Natural killer cell (primary cell): ENCODE data around the gene LMAN1L. TPM values are rescaled to one million over a fixed set of nuclear protein-coding genes. Genes with fewer than 3 reads are reported as not detected.

Experiments
- ATAC-seq, 3 donors: fragments of 150-1000 bp in 2 of 3; fragments of 200-7000 bp in 1 of 3; cut with Tn5 transposase; 1 replicate in 1 of 3; 2 replicates in 2 of 3; pipeline ENCODE4 v1.10.0; 2021; ENCODE audit warnings: mild to moderate bottlenecking in 2 of 3, moderate library complexity in 2 of 3
- DNase-seq, 2 donors: peaks; one replicate each; pipeline versions ENCODE4 v3.0.0 to v3.0.0-alpha.2; 2013 to 2021; ENCODE audit warnings: mixed read lengths in 1 of 2
- H3K27ac ChIP-seq: one replicate; pipeline ENCODE4 v1.5.1; 2013; ENCODE audit warnings: mild to moderate bottlenecking, low read length
- H3K27me3 ChIP-seq: one replicate; pipeline ENCODE4 v1.6.1; 2013; ENCODE audit warnings: low read length; ENCODE audit not compliant: control insufficient read depth, insufficient read depth
- H3K36me3 ChIP-seq: one replicate; pipeline ENCODE4 v1.6.1; 2013; ENCODE audit warnings: low read length; ENCODE audit not compliant: control insufficient read depth, insufficient read depth
- H3K4me1 ChIP-seq: one replicate; pipeline ENCODE4 v1.6.1; 2013; ENCODE audit warnings: low read length; ENCODE audit not compliant: control insufficient read depth, insufficient read depth
- H3K4me3 ChIP-seq: one replicate; pipeline ENCODE4 v1.5.1; 2013; ENCODE audit warnings: low read length
- H3K9me3 ChIP-seq: one replicate; pipeline ENCODE4 v1.6.1; 2013; ENCODE audit warnings: low read length; ENCODE audit not compliant: control insufficient read depth, insufficient read depth
- H3K27ac Mint-ChIP-seq, 2 donors: one replicate each; pipeline ENCODE4 v1.8.0; 2022; ENCODE audit warnings: mild to moderate bottlenecking in 2 of 2, mixed read lengths in 2 of 2, moderate library complexity in 1 of 2
- H3K27me3 Mint-ChIP-seq, 2 donors: one replicate each; pipeline ENCODE4 v1.8.0; 2022; ENCODE audit warnings: low read depth in 2 of 2, mixed read lengths in 2 of 2
- H3K36me3 Mint-ChIP-seq: one replicate; pipeline ENCODE4 v1.8.0; 2022; ENCODE audit warnings: mixed read lengths
- H3K4me1 Mint-ChIP-seq, 2 donors: one replicate each; pipeline ENCODE4 v1.8.0; 2022; ENCODE audit warnings: mixed read lengths in 2 of 2
- H3K4me3 Mint-ChIP-seq: one replicate; pipeline ENCODE4 v1.8.0; 2022; ENCODE audit warnings: mild to moderate bottlenecking, moderate library complexity, mixed read lengths
- H3K9me3 Mint-ChIP-seq, 2 donors: one replicate each; pipeline ENCODE4 v1.8.0; 2022; ENCODE audit warnings: mixed read lengths in 2 of 2
- CTCF ChIP-seq: fragments of 200-600 bp; IDR thresholded peaks from one replicate; pipeline ENCODE4 v1.8.0; 2022; ENCODE audit warnings: antibody characterized with exemption
- WGBS: methylation state at CpG from one replicate; pipeline ENCODE4 v1.1.7; 2013; ENCODE audit warnings: missing lambda C conversion rate; ENCODE audit not compliant: insufficient coverage; 5-methylcytosine and 5-hydroxymethylcytosine counted together
- intact Hi-C: fragments of 100-400 bp; cut with micrococcal nuclease; formaldehyde crosslinking; loops from one replicate; pipeline ENCODE4 v1.14.2; 2022
- total RNA-seq, 4 donors: library from RNA; stranded (reverse); fragments of 120-200 nt in 1 of 4; gene quantifications; one replicate each; pipeline versions ENCODE4 v1.2.3 to v1.2.4, GENCODE V29; 2013 to 2022

Gene LMAN1L
- total RNA-seq, 3 donors from 2014 or later (not counting 1 experiment from before 2014, with no cell fraction given): 0.72 to 1.1 (median 0.94) TPM

GRCh38 chr15:74795966-74796625 lies 16.5 kb upstream of the LMAN1L start:
- TF ChIP-seq CTCF: no peak
- Mint-ChIP-seq H3K36me3 (no peaks in the 10 kb centered on the region), H3K27ac (peak overlapping the region; percentile 92 to 93), H3K9me3 (no peaks in the 10 kb centered on the region), H3K27me3 (no peaks in the 10 kb centered on the region), H3K4me1 (peaks cover 56 to 80% of the 10 kb centered on the region in 2 donors), H3K4me3 (peak overlapping the region; percentile 76)
- DNase-seq: peak in 1 of 2 donors; percentile 61
- WGBS: 54% methylated on average over 14 of the region's 14 CpGs
- peak in 1 of 3 donors; percentile 22 for ATAC-seq
- Histone ChIP-seq H3K27ac (peak overlapping the region; percentile 70), H3K27me3 (no peaks in the 10 kb centered on the region), H3K9me3 (no peaks in the 10 kb centered on the region), H3K4me3 (no peak overlapping the region), H3K4me1 (peaks cover 96% of the 10 kb centered on the region), H3K36me3 (peaks cover 45% of the 10 kb centered on the region)
- intact Hi-C loops: loop anchor here (1.0 kb wide), 1 partner anchor 9 kb away; no protein-coding TSS in a partner anchor

GRCh38 chr15:74798388-74799254 lies 14.0 kb upstream of the LMAN1L start:
- intact Hi-C loops: no loop called here
- peak overlapping the region; percentile 45 for H3K4me3 Mint-ChIP-seq
- H3K27me3 ChIP-seq: no peaks in the 10 kb centered on the region
- DNase-seq (peak in 1 of 2 donors; percentile 29), ATAC-seq (no peak)
- peaks cover 76% of the 10 kb centered on the region for H3K4me1 ChIP-seq
- TF ChIP-seq CTCF: no peak
- no peaks in the 10 kb centered on the region for H3K9me3 ChIP-seq
- H3K36me3 Mint-ChIP-seq: no peaks in the 10 kb centered on the region
- peak overlapping the region; percentile 92 to 93 for H3K27ac Mint-ChIP-seq
- H3K36me3 ChIP-seq: peaks cover 63% of the 10 kb centered on the region
- H3K27ac ChIP-seq: peak overlapping the region; percentile 97
- H3K4me1 Mint-ChIP-seq: peaks cover 36 to 57% of the 10 kb centered on the region in 2 donors
- no peaks in the 10 kb centered on the region for H3K9me3 Mint-ChIP-seq
- 56% methylated on average over 25 of the region's 25 CpGs for WGBS
- no peak overlapping the region for H3K4me3 ChIP-seq
- no peaks in the 10 kb centered on the region for H3K27me3 Mint-ChIP-seq

GRCh38 chr15:74799255-74799855 lies 13.3 kb upstream of the LMAN1L start:
- Histone ChIP-seq H3K9me3 (no peaks in the 10 kb centered on the region), H3K4me1 (peaks cover 69% of the 10 kb centered on the region), H3K4me3 (no peak overlapping the region), H3K27ac (peak overlapping the region; percentile 97), H3K36me3 (peaks cover 70% of the 10 kb centered on the region), H3K27me3 (no peaks in the 10 kb centered on the region)
- DNase-seq: peak in 1 of 2 donors; percentile 62
- ATAC-seq: no peak
- H3K4me3 Mint-ChIP-seq: no peak overlapping the region
- no peaks in the 10 kb centered on the region for H3K36me3 Mint-ChIP-seq
- H3K27ac Mint-ChIP-seq: peak overlapping the region; percentile 92 to 93
- no peaks in the 10 kb centered on the region for H3K27me3 Mint-ChIP-seq
- WGBS: 84% methylated on average over 16 of the region's 16 CpGs
- TF ChIP-seq CTCF: no peak
- H3K4me1 Mint-ChIP-seq: peaks cover 36 to 60% of the 10 kb centered on the region in 2 donors
- H3K9me3 Mint-ChIP-seq: no peaks in the 10 kb centered on the region
- intact Hi-C loops: no loop called here
